MM.1S (cell line): ENCODE results near the gene PIK3R6.

Experiments
- EZH2phosphoT487 ChIP-seq: fragments of 300-600 bp; sonication (generic); IDR thresholded peaks from 2 replicates; pipeline ENCODE4 v1.6.1; 2018; ENCODE audit warnings: antibody characterized with exemption, low read length
- TF ChIP-seq, protein P1 (sequence below): fragments of 300-600 bp; sonication (generic); IDR thresholded peaks from 2 replicates; pipeline ENCODE4 v1.5.1; 2016; ENCODE audit warnings: antibody characterized with exemption, low read length, mixed read lengths

DNA sequence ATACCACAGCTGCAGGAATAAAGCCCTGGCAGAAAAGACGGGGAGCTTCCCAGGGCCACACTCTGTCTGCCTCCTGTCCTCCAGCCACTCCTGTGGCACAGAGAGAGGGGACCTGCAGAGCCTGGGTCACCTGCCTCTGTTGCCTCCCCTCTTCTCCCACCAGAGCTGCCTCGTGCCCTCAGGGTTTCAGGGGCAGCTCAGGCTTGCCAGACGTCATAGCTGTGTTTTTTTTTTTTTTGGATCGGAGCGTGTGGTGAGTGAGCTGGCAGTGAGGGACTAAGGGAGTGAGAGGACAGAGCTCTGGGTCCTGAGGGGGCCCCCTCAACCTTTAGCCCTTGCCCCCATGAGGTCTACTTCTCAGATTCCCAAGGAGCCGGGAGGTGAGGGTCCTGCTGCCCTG lies 2.1 kb downstream of the PIK3R6 start:
- TF ChIP-seq, protein P1, sequence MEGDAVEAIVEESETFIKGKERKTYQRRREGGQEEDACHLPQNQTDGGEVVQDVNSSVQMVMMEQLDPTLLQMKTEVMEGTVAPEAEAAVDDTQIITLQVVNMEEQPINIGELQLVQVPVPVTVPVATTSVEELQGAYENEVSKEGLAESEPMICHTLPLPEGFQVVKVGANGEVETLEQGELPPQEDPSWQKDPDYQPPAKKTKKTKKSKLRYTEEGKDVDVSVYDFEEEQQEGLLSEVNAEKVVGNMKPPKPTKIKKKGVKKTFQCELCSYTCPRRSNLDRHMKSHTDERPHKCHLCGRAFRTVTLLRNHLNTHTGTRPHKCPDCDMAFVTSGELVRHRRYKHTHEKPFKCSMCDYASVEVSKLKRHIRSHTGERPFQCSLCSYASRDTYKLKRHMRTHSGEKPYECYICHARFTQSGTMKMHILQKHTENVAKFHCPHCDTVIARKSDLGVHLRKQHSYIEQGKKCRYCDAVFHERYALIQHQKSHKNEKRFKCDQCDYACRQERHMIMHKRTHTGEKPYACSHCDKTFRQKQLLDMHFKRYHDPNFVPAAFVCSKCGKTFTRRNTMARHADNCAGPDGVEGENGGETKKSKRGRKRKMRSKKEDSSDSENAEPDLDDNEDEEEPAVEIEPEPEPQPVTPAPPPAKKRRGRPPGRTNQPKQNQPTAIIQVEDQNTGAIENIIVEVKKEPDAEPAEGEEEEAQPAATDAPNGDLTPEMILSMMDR: no peak
- TF ChIP-seq EZH2phosphoT487: no peak
